Small intestine (tissue), 4 donors: ENCODE measurements around the gene CDCA5. TPM values are rescaled to one million over a fixed set of nuclear protein-coding genes. Genes with fewer than 3 reads are reported as not detected.

Experiments
- polyA plus RNA-seq, 4 donors: library from polyadenylated mRNA; stranded (reverse) in 3 of 4; unstranded in 1 of 4; fragments of 200-250 nt in 3 of 4; fragments of 120-200 nt in 1 of 4; gene quantifications; one replicate each; pipeline versions ENCODE4 v1.2.1 to v1.2.3, GENCODE V29; 2013
- donor health status: healthy with polysubstance abuse.
- donor health status: Bipolar disorder and iron deficiency.
- donor health status: healthy.

Gene CDCA5
- polyA plus RNA-seq, 4 donors = 0.54 to 19.3 (median 8.8) TPM

Other genes starting within 250 kb of the CDCA5 start
- 10 to 100 TPM in 3 of 4 donors, 1 to 10 TPM in 1; 8.3 to 36.5 (median 19.5) TPM for gene CDC42BPG, start 239.4 kb downstream of the CDCA5 start, polyA plus RNA-seq
- 10 to 100 TPM; 31.3 to 94.0 (median 34.5) TPM for gene EHD1, start 205.4 kb downstream of the CDCA5 start, polyA plus RNA-seq
- gene ATG2A, start 166.8 kb downstream of the CDCA5 start, polyA plus RNA-seq = 10 to 100 TPM; 18.0 to 35.7 (median 24.7) TPM
- 10 to 100 TPM in 3 of 4 donors, 1 to 10 TPM in 1; 8.2 to 15.9 (median 13.6) TPM for gene PPP2R5B, start 159.4 kb downstream of the CDCA5 start, polyA plus RNA-seq
- gene GPHA2, start 148.1 kb downstream of the CDCA5 start, polyA plus RNA-seq = under 1 TPM in 2 of 4 donors, not detected in 2; 0.13 to 0.19 TPM
- under 1 TPM in 1 of 4 donors, not detected in 3; 0.25 TPM for gene MAJIN, start 111.9 kb downstream of the CDCA5 start, polyA plus RNA-seq
- gene BATF2, start 87.1 kb downstream of the CDCA5 start, polyA plus RNA-seq = 10 to 100 TPM in 2 of 4 donors, 1 to 10 TPM in 2; 8.1 to 22.7 (median 10.9) TPM
- gene ARL2, start 69.9 kb downstream of the CDCA5 start, polyA plus RNA-seq = 100 to 1,000 TPM in 1 of 4 donors, 10 to 100 TPM in 3; 72.0 to 121 (median 85.9) TPM
- gene SNX15, start 56.6 kb downstream of the CDCA5 start, polyA plus RNA-seq = 10 to 100 TPM; 23.2 to 46.6 (median 31.0) TPM
- 10 to 100 TPM in 2 of 4 donors, 1 to 10 TPM in 2; 6.9 to 18.1 (median 9.0) TPM for gene SAC3D1, start 42.8 kb downstream of the CDCA5 start, polyA plus RNA-seq
- 100 to 1,000 TPM in 2 of 4 donors, 10 to 100 TPM in 2; 26.5 to 436 (median 104) TPM for gene NAALADL1, start 25.5 kb downstream of the CDCA5 start, polyA plus RNA-seq
- gene ZFPL1, start 182 bp upstream of the CDCA5 start, polyA plus RNA-seq = 10 to 100 TPM; 40.5 to 65.8 (median 53.7) TPM
- gene VPS51, start 12.2 kb upstream of the CDCA5 start, polyA plus RNA-seq = 100 to 1,000 TPM; 111 to 159 (median 136) TPM
- 10 to 100 TPM; 21.1 to 64.6 (median 40.3) TPM for gene TM7SF2, start 27.8 kb upstream of the CDCA5 start, polyA plus RNA-seq
- 10 to 100 TPM in 3 of 4 donors, 1 to 10 TPM in 1; 7.7 to 13.6 (median 13.0) TPM for gene ZNHIT2, start 33.7 kb upstream of the CDCA5 start, polyA plus RNA-seq
- gene FAU, start 38.1 kb upstream of the CDCA5 start, polyA plus RNA-seq = 1,000 to 10,000 TPM in 2 of 4 donors, 100 to 1,000 TPM in 2; 960 to 1,177 (median 1,066) TPM
- gene MRPL49, start 38.3 kb upstream of the CDCA5 start, polyA plus RNA-seq = 10 to 100 TPM; 35.2 to 65.7 (median 50.6) TPM
- 10 to 100 TPM; 10.5 to 34.4 (median 19.5) TPM for gene SYVN1, start 50.5 kb upstream of the CDCA5 start, polyA plus RNA-seq
- gene SPDYC, start 86.2 kb upstream of the CDCA5 start, polyA plus RNA-seq = under 1 TPM in 1 of 4 donors, not detected in 3; 0.13 TPM
- 100 to 1,000 TPM; 107 to 218 (median 205) TPM for gene CAPN1, start 97.9 kb upstream of the CDCA5 start, polyA plus RNA-seq
- 10 to 100 TPM in 2 of 4 donors, 1 to 10 TPM in 2; 1.3 to 14.8 (median 9.1) TPM for gene POLA2, start 177.9 kb upstream of the CDCA5 start, polyA plus RNA-seq
- gene CDC42EP2, start 230.8 kb upstream of the CDCA5 start, polyA plus RNA-seq = 10 to 100 TPM; 10.4 to 39.4 (median 25.7) TPM
- 10 to 100 TPM; 12.5 to 45.0 (median 20.1) TPM for gene DPF2, start 249.8 kb upstream of the CDCA5 start, polyA plus RNA-seq